ENCODE measurements around the gene STEAP4.

Gene STEAP4

DNA sequence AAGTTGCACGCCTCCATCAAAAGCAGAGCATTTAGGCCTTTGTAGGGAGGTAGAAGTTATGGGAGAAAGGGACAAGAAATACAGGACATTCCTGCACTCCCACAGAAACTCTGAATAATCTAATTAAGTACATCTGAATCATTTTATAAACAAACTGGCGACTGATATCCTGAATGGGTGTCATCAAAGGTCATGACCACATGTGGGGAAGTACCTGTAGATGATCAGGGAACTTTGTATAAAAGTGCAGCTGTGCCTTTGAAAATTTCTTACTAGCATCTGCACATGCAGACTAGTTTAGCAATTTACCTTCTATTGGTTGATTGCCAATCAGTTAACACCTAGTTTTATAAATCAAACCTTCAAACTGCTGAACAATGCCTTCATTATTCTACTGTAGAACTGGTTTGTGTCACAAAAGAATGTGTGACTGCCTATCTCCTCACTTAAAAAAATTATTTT, 17.1 kb downstream of the STEAP4 start:
- Histone ChIP-seq H4K20me1 (ENCODE audit: insufficient read depth, low read length) (no peaks in the 10 kb centered on the region), H3K27me3 (ENCODE audit: low read depth, low read length) (no peaks in the 10 kb centered on the region), H3K27ac (ENCODE audit: low read length) (no peak overlapping the region), H3K9me3 (ENCODE audit: insufficient read depth, low read length) (no peaks in the 10 kb centered on the region), H2AFZ (ENCODE audit: low read depth, low read length) (no peak overlapping the region), H3K36me3 (replicated peaks; ENCODE audit: low read depth, low read length) (no peaks in the 10 kb centered on the region), H3K79me2 (ENCODE audit: low read length) (no peaks in the 10 kb centered on the region), H3K4me1 (ENCODE audit: low read length) (peaks cover 7% of the 10 kb centered on the region), H3K4me2 (ENCODE audit: low read length) (no peak overlapping the region), H3K9ac (ENCODE audit: low read length) (no peak overlapping the region), H3K4me3 (ENCODE audit: low read length) (no peak overlapping the region)
- TF ChIP-seq, protein P1, sequence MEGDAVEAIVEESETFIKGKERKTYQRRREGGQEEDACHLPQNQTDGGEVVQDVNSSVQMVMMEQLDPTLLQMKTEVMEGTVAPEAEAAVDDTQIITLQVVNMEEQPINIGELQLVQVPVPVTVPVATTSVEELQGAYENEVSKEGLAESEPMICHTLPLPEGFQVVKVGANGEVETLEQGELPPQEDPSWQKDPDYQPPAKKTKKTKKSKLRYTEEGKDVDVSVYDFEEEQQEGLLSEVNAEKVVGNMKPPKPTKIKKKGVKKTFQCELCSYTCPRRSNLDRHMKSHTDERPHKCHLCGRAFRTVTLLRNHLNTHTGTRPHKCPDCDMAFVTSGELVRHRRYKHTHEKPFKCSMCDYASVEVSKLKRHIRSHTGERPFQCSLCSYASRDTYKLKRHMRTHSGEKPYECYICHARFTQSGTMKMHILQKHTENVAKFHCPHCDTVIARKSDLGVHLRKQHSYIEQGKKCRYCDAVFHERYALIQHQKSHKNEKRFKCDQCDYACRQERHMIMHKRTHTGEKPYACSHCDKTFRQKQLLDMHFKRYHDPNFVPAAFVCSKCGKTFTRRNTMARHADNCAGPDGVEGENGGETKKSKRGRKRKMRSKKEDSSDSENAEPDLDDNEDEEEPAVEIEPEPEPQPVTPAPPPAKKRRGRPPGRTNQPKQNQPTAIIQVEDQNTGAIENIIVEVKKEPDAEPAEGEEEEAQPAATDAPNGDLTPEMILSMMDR (IDR thresholded peaks at IDR 0.05; ENCODE audit: low read depth, low read length): no peak
- TF ChIP-seq EZH2phosphoT487 (IDR thresholded peaks at IDR 0.05; ENCODE audit: low read depth): no peak

DNA sequence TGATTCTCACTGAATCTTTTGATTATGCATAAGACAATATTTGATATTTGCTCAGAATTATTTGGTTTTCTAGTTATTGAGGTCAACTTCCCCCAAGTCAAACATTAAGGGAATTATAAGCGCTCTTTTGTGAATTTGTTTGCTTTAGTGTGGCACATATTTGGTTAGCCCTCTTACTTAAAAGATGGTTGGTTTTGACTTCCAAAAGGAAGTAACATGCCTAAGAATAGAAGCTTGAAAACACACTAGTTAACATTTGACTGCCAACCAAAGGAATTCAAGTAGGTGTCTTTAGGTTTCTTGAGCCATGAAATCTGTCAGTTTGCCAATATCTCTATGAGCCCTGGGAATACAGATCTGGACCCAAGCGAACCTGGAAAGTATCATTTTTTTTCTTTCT, 24.9 kb downstream of the STEAP4 start:
- Histone ChIP-seq H3K79me2 (ENCODE audit: low read length) (no peaks in the 10 kb centered on the region), H3K27ac (ENCODE audit: low read length) (no peak overlapping the region), H3K9ac (ENCODE audit: low read length) (no peak overlapping the region), H3K9me3 (ENCODE audit: insufficient read depth, low read length) (no peaks in the 10 kb centered on the region), H3K4me2 (ENCODE audit: low read length) (peak overlapping the region; percentile 28; the same call in 1 of the 2 replicates), H3K27me3 (ENCODE audit: low read depth, low read length) (no peaks in the 10 kb centered on the region), H4K20me1 (ENCODE audit: insufficient read depth, low read length) (no peaks in the 10 kb centered on the region), H3K4me3 (ENCODE audit: low read length) (no peak overlapping the region), H3K4me1 (ENCODE audit: low read length) (peaks cover 8% of the 10 kb centered on the region), H3K36me3 (replicated peaks; ENCODE audit: low read depth, low read length) (no peaks in the 10 kb centered on the region), H2AFZ (ENCODE audit: low read depth, low read length) (no peak overlapping the region)
- TF ChIP-seq EZH2phosphoT487 (IDR thresholded peaks at IDR 0.05; ENCODE audit: low read depth): no peak
- TF ChIP-seq, protein P1 (IDR thresholded peaks at IDR 0.05; ENCODE audit: low read depth, low read length): no peak

DNA sequence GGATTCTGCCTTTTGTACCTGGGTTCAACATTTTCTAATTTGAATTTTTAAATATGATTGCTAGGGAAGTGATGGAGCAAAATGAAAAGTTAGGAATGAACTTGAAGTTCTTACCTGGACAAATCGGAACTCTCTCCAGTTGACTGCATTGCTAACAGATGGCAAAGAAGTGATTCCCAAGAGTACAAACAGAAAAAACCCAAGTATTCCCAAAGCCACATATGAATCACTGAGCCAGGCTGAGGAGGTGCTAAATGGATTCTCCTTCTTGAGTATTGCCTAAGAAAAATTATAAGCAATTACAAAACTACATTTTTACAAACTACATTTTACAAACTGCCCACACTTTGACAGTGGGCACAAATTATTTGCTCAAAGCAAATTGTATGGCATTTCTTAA, 25.9 kb downstream of the STEAP4 start:
- Histone ChIP-seq H3K36me3 (replicated peaks; ENCODE audit: low read depth, low read length) (no peaks in the 10 kb centered on the region), H3K9ac (ENCODE audit: low read length) (no peak overlapping the region), H2AFZ (ENCODE audit: low read depth, low read length) (no peak overlapping the region), H3K9me3 (ENCODE audit: insufficient read depth, low read length) (no peaks in the 10 kb centered on the region), H3K4me1 (ENCODE audit: low read length) (peaks cover 8% of the 10 kb centered on the region), H3K79me2 (ENCODE audit: low read length) (no peaks in the 10 kb centered on the region), H3K27ac (ENCODE audit: low read length) (no peak overlapping the region), H4K20me1 (ENCODE audit: insufficient read depth, low read length) (no peaks in the 10 kb centered on the region), H3K27me3 (ENCODE audit: low read depth, low read length) (no peaks in the 10 kb centered on the region), H3K4me2 (ENCODE audit: low read length) (no peak overlapping the region), H3K4me3 (ENCODE audit: low read length) (no peak overlapping the region)
- TF ChIP-seq, protein P1 (IDR thresholded peaks at IDR 0.05; ENCODE audit: low read depth, low read length): no peak
- TF ChIP-seq EZH2phosphoT487 (IDR thresholded peaks at IDR 0.05; ENCODE audit: low read depth): no peak

DNA sequence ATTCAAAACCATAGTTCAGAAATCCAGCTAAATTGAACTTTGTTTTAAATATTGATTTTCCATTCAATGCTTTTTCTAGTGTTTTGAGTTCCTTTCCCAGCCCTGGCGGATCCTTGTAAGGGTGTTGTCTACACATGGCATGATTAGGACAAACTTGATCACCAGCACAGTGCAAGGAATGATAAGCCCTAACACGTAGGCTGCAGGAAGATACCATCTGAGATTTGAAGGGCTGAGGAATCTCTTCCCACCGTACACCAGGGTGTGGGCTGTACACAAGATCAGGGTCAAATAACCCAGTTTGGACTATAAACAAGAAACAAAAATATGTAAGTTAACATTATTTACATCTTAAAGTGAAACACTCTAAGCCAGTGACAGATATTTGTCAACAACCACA, 27.4 kb downstream of the STEAP4 start:
- Histone ChIP-seq H3K27me3 (ENCODE audit: low read depth, low read length) (no peaks in the 10 kb centered on the region), H3K36me3 (replicated peaks; ENCODE audit: low read depth, low read length) (no peaks in the 10 kb centered on the region), H3K79me2 (ENCODE audit: low read length) (no peaks in the 10 kb centered on the region), H3K9me3 (ENCODE audit: insufficient read depth, low read length) (no peaks in the 10 kb centered on the region), H2AFZ (ENCODE audit: low read depth, low read length) (no peak overlapping the region), H4K20me1 (ENCODE audit: insufficient read depth, low read length) (no peaks in the 10 kb centered on the region), H3K27ac (ENCODE audit: low read length) (no peak overlapping the region), H3K4me2 (ENCODE audit: low read length) (no peak overlapping the region), H3K4me1 (ENCODE audit: low read length) (peaks cover 8% of the 10 kb centered on the region), H3K9ac (ENCODE audit: low read length) (no peak overlapping the region), H3K4me3 (ENCODE audit: low read length) (no peak overlapping the region)
- TF ChIP-seq, protein P1 (IDR thresholded peaks at IDR 0.05; ENCODE audit: low read depth, low read length): no peak
- no peak for TF ChIP-seq EZH2phosphoT487 (IDR thresholded peaks at IDR 0.05; ENCODE audit: low read depth)

Data from OCI-LY3 (cell line).